NCI-H2171 treated with DMSO at 0.1 percent for 48 hours (cell line): ENCODE data around the gene TPP1.

ENCODE experiments used
- DNase-seq: peaks from one replicate; lab custom pipeline; 2025; lab: John Stamatoyannopoulos, UW

The TPP1 gene

GRCh38 chr11:6646918-6647679 is 27.9 kb upstream of the TPP1 start:
- no peak for DNase-seq

DNA sequence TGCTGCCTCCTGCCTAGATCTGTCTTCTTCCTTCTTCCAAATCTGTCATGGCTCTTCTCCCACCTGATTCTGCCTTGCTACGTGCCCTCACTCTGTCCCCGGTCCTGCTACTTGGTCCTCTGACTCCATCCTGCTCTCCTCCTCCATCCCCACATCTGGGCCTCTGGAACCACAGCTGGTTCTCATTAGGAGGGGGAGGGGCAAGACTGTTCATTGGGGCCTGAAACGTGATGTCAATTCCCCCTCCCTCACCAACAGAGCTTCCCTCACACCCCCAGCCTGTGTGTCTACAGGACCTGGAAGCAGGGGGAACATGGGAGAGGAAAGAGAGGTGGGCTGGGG is 27.3 kb upstream of the TPP1 start:
- DNase-seq: no peak

DNA sequence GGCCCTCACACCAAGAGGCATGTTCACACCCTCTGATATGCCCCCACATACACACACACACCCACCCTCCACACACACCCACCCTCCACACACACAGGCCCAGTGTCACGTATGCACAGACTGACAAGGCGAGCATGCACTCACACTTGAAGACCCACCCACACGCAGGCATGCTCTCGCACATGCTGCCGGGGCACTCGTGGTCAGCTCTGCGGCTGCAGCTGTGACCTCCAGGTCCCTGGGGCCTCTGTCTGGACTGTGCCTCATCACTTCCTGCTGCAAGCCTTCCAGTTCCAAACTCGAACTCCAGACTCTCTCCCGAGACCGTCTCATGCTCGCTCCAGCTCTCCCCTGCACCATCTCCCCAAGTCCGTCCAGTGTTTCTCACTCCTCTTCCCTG is 26.8 kb upstream of the TPP1 start:
- DNase-seq: no peak

DNA sequence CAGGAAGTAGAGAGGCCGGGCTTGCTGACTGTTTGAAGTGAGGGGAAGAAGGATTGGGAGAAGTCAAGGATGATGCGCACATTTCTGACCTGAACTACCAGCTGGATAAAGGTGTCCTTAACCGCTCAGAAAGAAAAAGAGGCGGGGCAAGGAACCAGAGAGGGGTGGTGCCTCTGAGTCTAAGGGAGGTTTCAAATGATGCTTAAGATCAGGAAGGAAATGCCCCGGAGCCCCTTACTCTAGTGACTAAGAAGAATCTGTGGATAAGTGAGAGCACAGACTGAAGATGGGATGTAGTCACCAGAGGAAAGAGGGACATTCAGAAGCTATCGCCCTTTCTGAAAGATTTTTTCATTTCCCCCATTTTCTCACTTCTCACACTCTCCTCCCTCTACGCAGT is 23.7 kb upstream of the TPP1 start:
- no peak for DNase-seq

GRCh38 chr11:6640985-6641701 is 21.9 kb upstream of the TPP1 start:
- no peak for DNase-seq

DNA sequence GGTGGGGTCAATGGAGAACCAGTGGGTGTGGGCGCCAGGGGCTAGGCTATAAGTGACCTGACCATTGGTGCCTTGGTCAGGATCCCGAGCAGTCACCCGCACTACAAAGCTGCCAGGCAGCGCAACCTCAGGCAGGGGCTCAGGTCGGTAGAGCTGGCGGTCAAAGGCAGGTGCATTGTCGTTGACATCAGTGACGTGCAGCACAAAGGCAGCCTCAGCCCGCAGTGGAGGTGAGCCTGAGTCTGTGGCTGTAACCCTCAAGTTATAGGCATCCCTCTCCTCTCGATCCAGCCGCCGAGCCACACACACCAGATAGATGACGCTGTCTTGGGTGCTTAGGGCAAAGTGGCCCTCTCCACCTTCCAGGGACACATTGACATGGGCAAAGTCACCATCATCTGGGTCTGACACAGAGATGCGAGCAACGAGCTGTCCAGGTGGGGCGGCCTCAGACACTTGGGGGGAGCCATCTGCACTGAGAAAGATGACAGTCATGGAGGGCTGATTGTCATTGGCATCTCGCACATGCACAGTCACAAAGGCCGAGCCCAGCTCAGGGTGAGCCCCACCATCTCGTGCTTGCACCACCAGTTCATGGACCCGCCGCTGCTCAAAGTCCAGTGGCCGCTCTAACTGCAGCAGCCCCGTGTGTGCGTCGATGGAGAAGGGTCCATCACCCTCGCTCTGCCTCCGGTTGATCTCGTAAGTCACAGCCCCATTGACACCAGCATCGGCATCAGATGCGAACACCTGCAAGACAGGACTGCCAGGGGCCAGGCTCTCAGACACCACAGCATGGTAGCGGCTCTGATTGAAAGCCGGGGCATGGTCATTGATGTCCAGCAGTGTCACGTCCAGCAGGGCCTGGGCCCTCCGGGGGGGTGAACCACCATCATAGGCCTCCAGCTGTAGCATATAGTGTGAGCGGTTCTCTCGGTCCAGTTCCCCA is 21.1 kb upstream of the TPP1 start:
- no peak for DNase-seq

DNA sequence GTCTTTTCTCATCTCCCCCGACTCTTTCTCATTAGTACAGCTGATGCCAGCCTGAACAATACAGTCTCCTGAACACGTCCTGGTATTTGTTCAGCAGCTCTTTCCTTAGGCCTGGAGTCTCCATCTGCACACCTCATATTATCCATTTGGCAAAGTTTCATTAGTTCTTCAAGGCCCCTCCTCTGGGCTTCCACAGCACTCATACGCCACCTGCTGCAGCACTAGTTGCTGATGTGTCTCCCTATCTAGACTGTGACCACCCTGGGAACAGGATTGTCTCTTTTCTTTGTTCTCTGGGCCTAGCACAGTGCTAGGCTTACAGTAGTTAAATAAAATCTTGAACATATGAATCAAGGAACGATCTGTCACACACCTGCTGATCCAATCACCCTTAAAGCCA is 19.2 kb upstream of the TPP1 start:
- DNase-seq: peak; percentile 8

- no peak for DNase-seq
These were observed 18.6 kb upstream of the TPP1 start for GRCh38 chr11:6637871-6638270.

DNA sequence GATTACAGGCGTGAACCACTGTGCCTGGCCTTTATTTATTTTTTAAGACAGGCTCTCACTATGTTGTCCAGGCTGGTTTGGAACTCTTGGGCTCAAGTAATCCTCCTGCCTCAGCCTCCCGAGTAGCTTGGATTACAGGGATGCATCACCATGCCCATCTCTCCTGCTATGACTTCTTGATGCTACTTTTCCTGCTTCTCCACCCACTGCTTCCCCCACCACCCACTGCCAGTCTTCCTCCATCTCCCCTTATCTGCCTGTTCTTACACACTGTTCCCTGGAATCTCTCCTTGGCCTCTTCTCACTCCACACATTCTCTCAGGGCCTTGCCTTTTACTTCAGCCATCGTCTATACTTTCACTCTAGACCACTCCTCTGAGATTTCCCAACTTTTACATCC is 17.3 kb upstream of the TPP1 start:
- no peak for DNase-seq

DNA sequence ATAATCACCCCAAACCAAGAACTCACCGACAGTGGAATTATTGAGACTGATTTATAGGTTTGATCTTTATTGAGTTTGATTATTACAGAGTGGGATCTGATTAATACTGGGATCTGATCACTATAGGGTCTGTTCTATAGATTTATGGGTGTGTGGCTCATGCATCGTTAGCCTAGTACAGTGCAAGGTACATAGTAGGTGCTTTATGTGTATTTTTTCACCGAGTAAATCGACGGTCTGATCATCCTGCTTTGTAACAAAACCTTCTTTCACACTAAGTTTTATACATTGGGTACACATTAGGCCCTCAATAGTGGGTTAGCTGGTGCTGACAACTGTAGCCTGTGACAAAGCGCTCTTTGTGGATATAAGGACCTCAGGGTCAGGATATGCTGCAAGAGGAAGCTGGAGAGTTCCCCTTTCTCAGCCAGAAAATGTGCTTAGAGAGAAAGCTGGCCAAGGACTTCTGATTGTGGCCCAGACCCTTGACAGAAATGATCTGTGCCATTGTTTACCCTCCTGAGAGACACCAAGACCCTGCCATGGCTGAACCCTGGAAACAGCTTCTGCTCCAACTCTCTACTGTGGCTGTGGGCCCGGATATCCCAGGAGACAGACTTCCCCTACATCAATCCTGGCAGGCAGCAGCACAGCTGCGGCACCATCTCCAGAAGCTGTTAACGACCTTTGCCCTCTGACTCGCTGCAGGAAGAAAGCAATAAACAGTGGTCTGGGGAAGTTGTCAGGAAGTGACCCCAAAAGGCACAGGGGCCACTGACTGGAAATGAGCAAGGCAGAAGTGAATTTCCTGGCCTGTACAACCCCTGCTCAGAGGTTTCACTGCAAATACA is 16.1 kb upstream of the TPP1 start:
- no peak for DNase-seq

DNA sequence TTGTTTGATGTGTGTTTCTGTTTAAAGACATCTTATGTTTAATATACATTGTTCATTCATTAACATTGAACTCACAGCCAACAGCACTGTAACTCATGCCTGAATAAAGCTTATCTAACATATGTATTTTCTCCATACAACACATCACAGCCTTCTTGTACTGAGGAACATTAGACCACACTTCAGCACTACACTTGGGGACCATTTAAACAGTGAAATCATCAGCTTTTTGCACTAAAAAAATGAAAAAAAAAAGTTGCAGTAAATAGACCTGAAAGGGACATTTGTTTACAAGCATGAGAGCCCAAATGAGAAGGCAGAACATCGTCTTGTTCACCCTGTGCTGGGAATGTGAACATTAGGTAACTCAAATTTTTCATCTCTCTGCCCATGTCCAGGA is 15.3 kb upstream of the TPP1 start:
- DNase-seq: no peak

DNA sequence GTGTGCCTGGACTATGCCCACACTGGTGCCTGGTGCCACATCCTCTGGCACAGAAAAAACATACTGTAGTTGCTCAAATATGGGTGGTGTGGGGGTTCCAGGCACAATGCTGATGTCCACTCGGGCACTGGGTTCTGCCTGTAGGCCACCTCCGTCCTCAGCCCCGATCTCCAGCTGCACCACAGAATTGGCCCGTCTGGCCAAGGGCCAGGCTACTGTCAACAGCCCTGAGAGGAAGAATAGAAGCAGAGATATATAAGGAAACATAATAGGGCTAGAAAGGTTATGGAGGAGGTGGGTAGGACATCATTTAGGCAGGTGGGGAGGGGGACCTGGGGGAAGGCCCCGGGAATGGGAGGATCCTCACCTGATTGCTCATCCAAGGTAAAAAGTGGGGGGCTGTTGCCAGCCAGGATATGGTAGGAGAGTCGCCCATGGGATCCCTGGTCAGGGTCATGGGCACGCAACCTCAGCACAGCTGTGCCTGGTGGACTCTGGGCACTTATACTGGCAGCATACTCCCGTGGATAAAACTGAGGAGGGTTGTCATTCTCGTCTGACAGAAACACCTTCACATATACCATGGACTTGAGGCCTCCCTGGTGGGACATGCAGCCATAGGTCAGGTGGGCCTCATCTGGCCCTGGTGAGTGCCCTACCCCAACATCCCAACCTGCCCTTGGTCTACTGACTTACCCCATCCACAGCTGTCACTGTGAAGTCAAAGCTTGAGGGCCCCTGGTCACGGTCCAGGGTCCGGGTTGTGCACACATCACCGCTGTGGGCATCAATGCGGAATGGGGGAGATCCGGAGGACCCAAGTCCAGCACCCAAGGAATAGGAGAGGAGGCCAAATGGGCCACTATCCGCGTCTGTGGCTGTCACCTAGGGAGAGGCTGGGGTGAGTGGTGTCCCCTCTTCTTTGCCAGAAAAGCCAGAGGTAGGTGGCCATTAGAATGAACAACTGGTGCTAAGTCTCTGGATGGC is 14.5 kb upstream of the TPP1 start:
- no peak for DNase-seq

DNA sequence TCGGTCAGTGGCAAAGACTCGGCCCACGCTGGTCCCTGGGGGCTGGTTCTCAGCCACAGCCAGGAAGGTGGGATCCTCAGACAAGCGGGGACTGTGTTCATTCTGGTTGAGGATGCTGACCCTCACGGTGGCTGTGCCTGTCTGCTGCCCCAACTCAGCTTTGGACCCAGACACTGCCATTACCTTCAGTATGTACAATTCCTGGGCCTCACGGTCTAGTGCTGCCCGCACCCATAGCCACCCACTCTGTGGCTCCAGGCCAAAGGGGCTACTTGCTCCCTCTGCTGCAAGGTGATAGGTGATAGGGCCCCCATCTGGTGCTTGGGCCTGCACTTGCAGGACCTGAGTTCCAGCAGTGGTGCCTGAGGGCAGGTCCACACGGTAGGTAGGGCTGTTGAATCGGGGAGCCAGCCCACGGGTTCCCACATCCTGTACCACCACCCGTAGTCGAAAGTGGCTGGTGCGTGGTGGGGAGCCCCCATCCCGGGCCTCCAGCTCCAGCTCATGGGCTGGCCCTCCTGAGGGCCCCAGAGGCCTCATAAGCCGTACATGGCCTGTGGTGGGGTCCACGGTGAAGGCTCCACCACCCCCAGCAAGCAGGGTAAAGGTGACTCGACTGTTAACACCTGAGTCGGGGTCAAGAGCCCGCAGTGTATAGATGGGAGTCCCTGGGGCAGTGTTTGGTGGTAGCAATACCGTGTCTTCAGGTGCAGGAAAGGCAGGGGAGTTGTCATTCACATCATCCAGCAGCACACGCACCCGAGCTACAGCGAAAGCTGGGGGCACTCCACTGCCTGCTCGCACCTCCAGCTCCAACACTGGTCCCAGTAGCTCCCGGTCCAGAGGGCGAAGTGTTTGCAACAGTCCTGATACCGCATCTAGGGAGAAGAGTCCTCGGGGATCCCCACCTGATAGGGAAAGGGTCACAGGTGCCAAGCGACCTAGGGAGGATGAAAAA is 13.2 kb upstream of the TPP1 start:
- no peak for DNase-seq

DNA sequence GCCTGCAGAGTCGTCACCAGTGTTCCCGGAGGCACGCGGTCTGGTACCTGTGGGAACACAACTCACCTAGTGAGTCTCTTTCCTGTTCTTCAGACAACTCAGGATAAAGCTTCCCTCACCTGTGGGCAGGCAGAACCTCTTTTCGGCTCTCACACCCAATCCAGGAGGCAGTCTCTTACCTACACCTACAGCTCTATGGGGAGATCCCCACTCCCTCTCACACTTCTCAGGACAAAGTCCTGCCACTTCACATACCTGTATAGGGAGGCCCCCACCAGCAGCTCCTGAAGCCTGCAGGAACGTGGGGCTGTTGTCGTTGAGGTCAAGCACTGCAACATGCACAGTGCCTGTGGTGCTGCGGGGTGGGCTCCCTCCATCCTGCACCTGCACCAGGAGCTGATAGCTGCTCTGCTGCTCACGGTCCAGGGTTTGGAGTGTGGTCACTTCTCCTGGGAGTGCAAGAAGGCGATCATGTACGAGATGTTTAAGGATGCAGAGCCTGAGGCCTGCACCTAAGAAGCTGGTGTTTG is 12.2 kb upstream of the TPP1 start:
- no peak for DNase-seq

DNA sequence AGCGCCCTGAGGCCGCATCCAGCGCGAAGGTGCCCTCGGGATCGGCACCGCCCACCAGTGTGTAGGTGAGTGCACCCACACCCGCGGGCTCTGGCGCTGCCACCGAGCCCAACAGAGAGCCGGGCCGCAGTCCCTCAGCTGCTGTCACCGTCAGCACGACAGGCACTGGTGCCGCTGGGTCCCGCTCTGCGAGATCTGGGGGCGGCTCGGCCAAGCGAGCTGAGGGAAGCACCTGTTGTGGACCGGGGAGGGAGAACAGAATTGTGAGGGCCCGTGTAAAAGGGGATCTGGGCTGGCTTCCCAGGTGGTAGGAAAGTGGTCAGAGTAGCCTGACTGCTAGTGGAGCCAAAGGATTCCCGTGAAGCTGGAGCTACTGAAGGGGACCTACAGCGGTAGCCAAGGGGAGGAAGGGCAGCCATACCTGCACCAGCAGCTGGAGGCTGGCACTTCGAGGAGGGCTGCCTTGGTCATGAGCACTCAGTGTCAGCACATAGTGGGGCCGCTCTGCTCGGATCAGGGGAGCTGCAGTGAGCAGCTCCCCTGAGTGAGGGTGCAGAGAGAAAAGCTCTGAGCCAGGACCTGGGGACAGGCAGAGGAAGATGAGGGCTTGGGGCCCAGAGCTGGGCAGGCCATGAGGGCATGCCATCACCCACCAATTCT is 11.5 kb upstream of the TPP1 start:
- DNase-seq: no peak

DNA sequence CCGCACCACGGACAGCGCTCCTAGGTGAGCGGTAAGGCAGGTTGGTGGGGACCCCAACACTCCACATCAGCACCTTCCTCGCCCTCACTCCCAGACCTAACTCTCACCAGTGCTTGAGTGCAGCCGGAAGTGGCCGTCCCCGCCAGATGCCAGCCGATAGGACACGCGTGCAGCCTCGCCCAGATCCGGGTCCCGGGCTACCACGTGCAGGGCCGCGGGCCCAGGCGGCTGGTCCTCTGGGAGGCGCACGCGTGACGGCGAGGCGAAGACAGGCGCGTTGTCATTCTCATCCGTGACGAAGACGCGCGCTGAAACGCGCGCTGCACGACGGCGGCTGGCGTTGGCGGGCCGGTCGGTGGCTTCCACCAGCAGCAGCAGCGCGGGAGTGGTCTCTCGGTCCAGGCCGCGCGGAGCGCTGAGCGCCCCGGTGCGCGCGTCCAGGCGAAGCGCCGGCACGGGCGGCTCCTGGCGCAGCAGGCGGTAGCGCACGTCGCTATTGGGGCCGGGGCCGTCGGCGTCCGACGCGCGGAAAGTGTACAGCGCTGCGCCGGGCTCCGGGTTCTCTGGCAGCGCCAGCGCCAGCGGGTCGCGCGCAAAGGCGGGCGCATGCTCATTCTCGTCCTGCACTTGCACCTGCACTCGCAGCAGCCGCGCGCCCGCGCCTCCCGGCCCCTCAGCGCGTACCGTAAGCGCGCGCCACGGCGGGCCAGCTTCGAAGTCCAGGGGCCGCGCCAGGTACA is 10.8 kb upstream of the TPP1 start:
- peak; percentile 29 for DNase-seq

DNA sequence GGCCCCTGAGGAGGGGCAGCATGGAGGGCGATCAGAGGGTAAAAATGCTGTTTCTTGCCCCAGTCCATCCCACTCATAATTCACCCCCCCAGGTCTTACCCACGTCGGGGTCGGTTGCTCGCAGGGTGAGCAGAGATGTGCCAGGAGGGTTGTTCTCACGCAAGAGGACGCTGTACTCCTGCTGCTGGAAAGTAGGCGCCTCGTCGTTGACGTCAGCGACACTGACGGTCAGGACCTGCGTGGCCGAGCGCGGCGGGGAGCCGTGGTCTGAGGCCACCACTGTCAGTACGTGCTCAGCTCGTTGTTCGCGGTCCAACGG is 10.3 kb upstream of the TPP1 start:
- DNase-seq: no peak

DNA sequence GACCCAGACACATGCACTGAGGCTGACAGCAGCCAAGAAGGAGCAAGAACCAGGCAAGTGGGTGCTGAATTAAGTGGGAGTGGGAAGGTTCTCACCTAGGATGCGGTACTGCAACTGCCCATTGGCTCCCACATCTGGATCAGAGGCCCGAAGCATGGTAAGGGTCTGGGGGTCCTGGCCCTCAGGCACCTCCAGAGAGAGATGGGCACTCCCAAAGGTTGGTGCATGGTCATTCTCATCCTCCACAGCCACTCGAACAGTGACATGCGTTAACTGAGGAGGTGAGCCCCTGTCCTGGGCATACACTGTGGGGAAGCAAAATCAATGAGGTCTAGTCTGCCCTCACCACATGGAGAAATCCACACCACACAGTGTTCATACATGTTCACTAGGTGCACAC is 9.3 kb upstream of the TPP1 start:
- DNase-seq: no peak
